MM.1S (cell line): ENCODE results near the gene ITPR1.

Source experiments
- DNase-seq: peaks from one replicate; pipeline ENCODE4 v3.0.0-alpha.2; 2015
- H2AFZ ChIP-seq: fragments of 300-600 bp; sonication (generic); 2 replicates; pipeline ENCODE4 v1.6.0; 2016; ENCODE audit warnings: antibody characterized with exemption, low read length
- H3F3A ChIP-seq: fragments of 300-600 bp; sonication (generic); 2 replicates; pipeline ENCODE4 v1.6.1; 2016; ENCODE audit warnings: mild to moderate bottlenecking, antibody characterized with exemption, low read length, moderate library complexity, mixed read lengths; ENCODE audit not compliant: insufficient read depth
- H3K27ac ChIP-seq: fragments of 300-600 bp; sonication (generic); 2 replicates; pipeline ENCODE4 v1.5.1; 2016; ENCODE audit warnings: mild to moderate bottlenecking, low read length
- H3K27me3 ChIP-seq: fragments of 300-600 bp; sonication (generic); replicated peaks from 2 replicates; pipeline ENCODE4 v1.6.0; 2016; ENCODE audit warnings: low read length; ENCODE audit not compliant: insufficient read depth
- H3K36me3 ChIP-seq: fragments of 300-600 bp; sonication (generic); replicated peaks from 2 replicates; pipeline ENCODE4 v1.6.1; 2016; ENCODE audit warnings: mild to moderate bottlenecking, low read length, mixed read lengths; ENCODE audit not compliant: insufficient read depth
- H3K4me1 ChIP-seq: fragments of 300-600 bp; sonication (generic); 2 replicates; pipeline ENCODE4 v1.6.1; 2016; ENCODE audit warnings: low read length, mixed read lengths
- H3K4me2 ChIP-seq: fragments of 300-600 bp; sonication (generic); 2 replicates; pipeline ENCODE4 v1.6.0; 2016; ENCODE audit warnings: low read depth, low read length
- H3K4me3 ChIP-seq: fragments of 300-600 bp; sonication (generic); 2 replicates; pipeline ENCODE4 v1.5.1; 2016; ENCODE audit warnings: low read length, mixed read lengths
- H3K79me2 ChIP-seq: fragments of 300-600 bp; sonication (generic); 2 replicates; pipeline ENCODE4 v1.6.1; 2016; ENCODE audit warnings: mixed run types, low read length, mixed read lengths
- H3K9ac ChIP-seq: fragments of 300-600 bp; sonication (generic); 2 replicates; pipeline ENCODE4 v1.6.1; 2016; ENCODE audit warnings: low read length, mixed read lengths
- H3K9me2 ChIP-seq: fragments of 300-600 bp; sonication (generic); replicated peaks from 2 replicates; pipeline ENCODE4 v1.6.1; 2016; ENCODE audit warnings: mild to moderate bottlenecking, low read length, mixed read lengths; ENCODE audit not compliant: insufficient read depth
- H3K9me3 ChIP-seq: fragments of 300-600 bp; sonication (generic); replicated peaks from 2 replicates; pipeline ENCODE4 v1.6.1; 2016; ENCODE audit warnings: mild to moderate bottlenecking, low read length, mixed read lengths; ENCODE audit not compliant: insufficient read depth
- H4K20me1 ChIP-seq: fragments of 300-600 bp; sonication (generic); 2 replicates; pipeline ENCODE4 v1.6.1; 2016; ENCODE audit warnings: mild to moderate bottlenecking, low read length, moderate library complexity, mixed read lengths; ENCODE audit not compliant: insufficient read depth
- CTCF ChIP-seq: fragments of 300-600 bp; sonication (generic); IDR thresholded peaks from 2 replicates; pipeline ENCODE4 v1.5.1; 2016; ENCODE audit warnings: antibody characterized with exemption, low read length, mixed read lengths
- EZH2 ChIP-seq: fragments of 300-600 bp; sonication (generic); optimal IDR thresholded peaks from 2 replicates; pipeline ENCODE3; 2017; ENCODE audit warnings: low read depth, mild to moderate bottlenecking, antibody characterized with exemption, low read length, mixed read lengths
- EZH2phosphoT487 ChIP-seq: fragments of 300-600 bp; sonication (generic); IDR thresholded peaks from 2 replicates; pipeline ENCODE4 v1.6.1; 2018; ENCODE audit warnings: antibody characterized with exemption, low read length

Gene ITPR1

GRCh38 chr3:4509043-4509442 is 15.9 kb downstream of the ITPR1 start:
- Histone ChIP-seq H3K36me3 (no peaks in the 10 kb centered on the region), H3F3A (peaks cover 8% of the 10 kb centered on the region; the same call in 1 of the 2 replicates), H3K9ac (no peak overlapping the region), H3K4me1 (peaks cover 13% of the 10 kb centered on the region; the same call in 1 of the 2 replicates), H3K4me2 (no peak overlapping the region), H3K79me2 (no peaks in the 10 kb centered on the region), H2AFZ (no peak overlapping the region), H3K27ac (no peak overlapping the region), H3K4me3 (no peak overlapping the region), H3K9me3 (no peaks in the 10 kb centered on the region), H3K27me3 (no peaks in the 10 kb centered on the region), H4K20me1 (no peaks in the 10 kb centered on the region), H3K9me2 (no peaks in the 10 kb centered on the region)
- DNase-seq, result no peak
- no peak for TF ChIP-seq CTCF
- no peak for TF ChIP-seq EZH2phosphoT487
- TF ChIP-seq EZH2, result no peak

GRCh38 chr3:4509983-4510755 is 17.0 kb downstream of the ITPR1 start:
- H3K36me3 ChIP-seq, result no peaks in the 10 kb centered on the region
- H3K9ac ChIP-seq, result no peak overlapping the region
- no peaks in the 10 kb centered on the region for H3K9me3 ChIP-seq
- H2AFZ ChIP-seq, result no peak overlapping the region
- no peaks in the 10 kb centered on the region for H3K79me2 ChIP-seq
- no peaks in the 10 kb centered on the region for H3K27me3 ChIP-seq
- no peaks in the 10 kb centered on the region for H3F3A ChIP-seq
- H3K9me2 ChIP-seq, result no peaks in the 10 kb centered on the region
- no peak overlapping the region for H3K4me3 ChIP-seq
- TF ChIP-seq CTCF (no peak), EZH2phosphoT487 (no peak), EZH2 (no peak)
- DNase-seq, result no peak
- 0 out of 2 replicates have a peak, but pooled peaks cover 5% of the 10 kb centered on the region for H3K4me1 ChIP-seq
- H3K27ac ChIP-seq, result no peak overlapping the region
- no peaks in the 10 kb centered on the region for H4K20me1 ChIP-seq
- no peak overlapping the region for H3K4me2 ChIP-seq

GRCh38 chr3:4511491-4512262 is 18.5 kb downstream of the ITPR1 start:
- no peak for TF ChIP-seq CTCF
- no peak for TF ChIP-seq EZH2phosphoT487
- TF ChIP-seq EZH2, result no peak
- Histone ChIP-seq H3K36me3 (no peaks in the 10 kb centered on the region), H2AFZ (no peak overlapping the region), H3K9me3 (no peaks in the 10 kb centered on the region), H3K4me2 (no peak overlapping the region), H3K9ac (no peak overlapping the region), H3F3A (no peaks in the 10 kb centered on the region), H3K27me3 (no peaks in the 10 kb centered on the region), H4K20me1 (no peaks in the 10 kb centered on the region), H3K9me2 (no peaks in the 10 kb centered on the region), H3K79me2 (no peaks in the 10 kb centered on the region), H3K27ac (no peak overlapping the region), H3K4me3 (no peak overlapping the region), H3K4me1 (0 out of 2 replicates have a peak, but pooled peaks cover 5% of the 10 kb centered on the region)
- no peak for DNase-seq
